GM21515 (cell line): Measurements from ENCODE around the gene MED7.
"Not testable (repeated sequence)": the region's sequence is repeated elsewhere in the genome, so short reads cannot be mapped to it uniquely, and the experiment has no call there.

ENCODE experiments used
- ATAC-seq: cut with Tn5 transposase; IDR thresholded peaks from one replicate; pipeline ENCODE4 v1.9.1; 2021; ENCODE audit not compliant: unreplicated experiment

The MED7 gene, protein sequence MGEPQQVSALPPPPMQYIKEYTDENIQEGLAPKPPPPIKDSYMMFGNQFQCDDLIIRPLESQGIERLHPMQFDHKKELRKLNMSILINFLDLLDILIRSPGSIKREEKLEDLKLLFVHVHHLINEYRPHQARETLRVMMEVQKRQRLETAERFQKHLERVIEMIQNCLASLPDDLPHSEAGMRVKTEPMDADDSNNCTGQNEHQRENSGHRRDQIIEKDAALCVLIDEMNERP

DNA sequence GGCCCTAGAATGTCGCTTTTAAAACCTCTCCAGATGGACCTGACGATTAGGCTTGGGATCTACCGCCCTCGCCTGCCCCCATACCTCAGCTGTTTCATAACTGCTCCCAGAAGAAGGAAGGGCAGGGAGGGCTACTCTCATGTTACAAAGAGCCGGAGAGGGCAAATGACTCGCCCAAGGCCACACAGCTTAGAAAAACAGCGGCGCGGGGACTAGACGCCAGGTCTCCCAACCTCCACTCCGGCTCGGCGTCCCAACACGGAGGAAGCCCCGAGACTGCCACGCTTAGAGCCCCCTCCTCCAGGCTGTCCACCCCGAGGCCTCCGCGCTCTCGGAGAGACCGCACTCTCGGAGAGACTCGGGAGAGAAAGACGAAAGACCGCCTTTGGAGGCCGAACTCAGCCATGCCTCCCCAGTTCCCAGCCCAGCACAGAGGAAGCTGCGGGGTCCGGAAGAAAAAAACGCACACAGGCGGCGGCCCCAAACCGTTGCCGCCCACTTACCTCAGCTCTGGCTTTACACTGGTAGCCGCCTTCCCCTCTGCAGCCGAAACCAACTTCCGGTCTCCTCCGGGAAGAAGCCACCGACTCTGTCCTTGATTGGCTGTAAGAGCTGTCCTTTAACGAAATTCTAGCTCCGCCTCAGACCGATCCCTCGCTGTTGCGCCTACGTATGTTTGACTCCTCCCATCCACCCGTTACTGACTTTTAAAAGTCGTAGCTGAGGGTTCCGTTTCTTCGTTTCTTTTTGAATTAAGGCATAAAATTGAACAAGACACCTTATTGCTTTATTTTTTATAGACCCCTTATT, at the start of gene MED7:
MED7 (minus strand) TSS at position 549 of the 810 bp plus-strand sequence. CDS start 3,434 bp downstream, outside the sequence.
- peak; percentile 100 for ATAC-seq

DNA sequence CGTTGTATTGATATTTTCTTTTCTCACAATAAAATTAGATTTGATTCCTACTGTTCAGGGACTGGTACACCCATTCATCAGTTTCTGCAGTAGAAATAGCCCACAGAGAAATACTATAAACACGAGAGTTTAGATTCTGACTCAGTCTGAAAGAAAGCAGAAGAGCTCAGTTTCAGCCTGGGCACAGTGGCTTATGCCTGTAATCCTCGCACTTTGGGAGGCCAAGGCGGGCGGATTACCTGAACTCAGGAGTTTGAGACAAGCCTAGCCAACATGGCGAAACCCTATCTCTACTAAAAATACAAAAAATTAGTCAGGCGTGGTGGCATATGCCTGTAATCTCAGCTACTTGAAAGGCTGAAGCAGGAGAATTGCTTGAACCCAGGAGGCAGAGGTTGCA, 46.6 kb upstream of the MED7 start:
- no peak for ATAC-seq

DNA sequence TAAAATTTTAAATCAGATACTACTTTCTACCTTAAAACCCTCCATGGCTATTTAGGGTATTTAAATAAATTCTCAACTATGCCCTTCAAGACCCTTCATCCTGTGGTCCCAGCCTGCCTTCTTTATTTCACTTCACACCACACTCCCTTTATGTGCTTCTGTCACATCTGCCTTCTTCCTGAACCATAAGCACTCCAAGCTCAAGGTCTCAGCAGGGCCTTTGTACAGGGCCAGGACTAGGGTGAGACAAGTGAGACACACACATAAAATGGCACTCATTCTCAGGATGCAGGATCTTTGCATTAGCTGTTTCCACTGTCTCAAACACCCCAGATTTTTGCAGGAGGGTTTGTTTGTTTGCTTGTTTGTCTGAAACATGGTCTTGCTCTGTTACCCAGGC, 45.6 kb upstream of the MED7 start:
- no peak for ATAC-seq

DNA sequence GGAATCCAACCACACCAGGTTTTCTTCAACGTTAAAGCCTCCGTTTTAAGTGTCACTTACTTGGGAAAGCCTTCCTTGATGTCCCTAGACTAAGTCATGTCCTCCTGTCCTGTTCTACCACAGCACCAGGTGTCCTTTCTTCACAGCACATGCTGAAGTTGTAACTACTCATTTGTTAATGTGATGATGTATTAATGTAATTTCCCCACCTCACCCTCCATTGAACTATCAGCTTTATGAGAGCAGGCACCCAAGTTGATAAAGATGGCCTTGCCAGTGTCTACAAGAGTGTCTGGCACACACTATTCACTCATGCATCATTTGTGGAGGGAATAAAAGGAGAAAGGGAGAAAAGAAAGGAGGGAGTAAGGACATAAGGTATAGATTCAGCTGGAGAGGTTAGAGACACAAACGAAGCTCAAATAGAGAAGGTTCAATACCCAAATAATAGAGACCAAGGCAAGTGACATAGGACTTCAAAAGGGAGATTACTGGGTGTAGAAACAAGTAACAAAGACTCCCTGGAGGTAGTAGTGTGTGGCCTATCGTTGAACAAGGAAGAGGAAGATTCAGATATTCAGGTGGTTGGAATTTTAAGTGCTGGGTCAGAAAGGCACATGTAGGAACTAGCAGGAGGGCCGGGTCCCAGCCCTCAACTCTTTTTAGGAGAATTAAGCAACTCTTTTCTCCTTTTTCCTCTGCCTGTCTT, 44.5 kb upstream of the MED7 start:
- ATAC-seq = no peak

DNA sequence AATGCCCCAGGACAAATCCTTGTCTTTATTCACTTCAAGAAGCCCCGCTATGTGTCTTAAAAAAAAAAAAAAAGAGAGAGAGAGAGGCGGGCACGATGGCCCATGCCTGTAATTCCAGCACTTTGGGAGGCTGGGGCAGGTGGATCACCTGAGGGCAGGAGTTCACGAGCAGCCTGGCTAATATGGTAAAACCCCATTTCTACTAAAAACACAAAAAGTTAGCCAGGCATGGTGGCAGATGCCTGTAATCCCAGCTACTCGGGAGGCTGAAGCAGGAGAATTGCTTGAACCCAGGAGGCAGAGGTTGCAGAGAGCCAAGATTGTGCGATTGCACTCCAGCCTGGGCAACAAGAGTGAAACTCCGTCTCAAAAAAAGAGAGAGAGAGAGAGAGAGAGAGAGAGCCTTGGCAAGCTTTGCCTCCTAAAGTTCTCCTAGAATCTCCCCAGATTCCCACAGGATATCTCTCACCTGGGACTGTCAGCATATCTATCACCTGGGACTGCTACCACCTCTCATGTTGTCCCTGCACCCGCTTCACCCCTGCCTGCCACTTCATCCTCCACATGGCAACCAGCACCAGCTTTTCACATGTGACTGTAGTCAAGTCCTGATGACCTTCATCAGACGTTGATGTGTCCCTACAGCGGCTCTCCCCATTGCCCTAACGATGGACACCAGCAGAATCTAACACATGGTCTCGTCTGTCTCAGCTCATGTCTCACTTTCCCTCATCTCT, 43.8 kb upstream of the MED7 start:
- ATAC-seq = no peak

DNA sequence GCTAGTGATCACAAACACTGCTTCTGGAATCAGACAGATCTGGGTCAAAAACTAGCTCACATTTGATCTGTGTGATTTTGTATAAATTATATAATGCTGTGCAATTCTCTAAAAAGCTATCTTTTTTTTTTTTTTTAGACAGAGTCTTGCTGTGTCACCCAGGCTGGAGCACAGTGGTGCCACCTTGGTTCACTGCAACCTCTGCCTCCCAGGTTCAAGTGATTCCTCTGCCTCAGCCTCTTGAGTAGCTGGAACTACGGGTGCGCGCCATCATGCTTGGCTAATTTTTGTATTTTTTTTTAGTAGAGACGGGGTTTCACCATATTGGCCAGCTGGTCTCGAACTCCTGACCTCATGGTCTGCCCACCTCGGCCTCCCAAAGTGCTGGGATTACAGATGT, 42.5 kb upstream of the MED7 start:
- not testable (repeated sequence) for ATAC-seq

DNA sequence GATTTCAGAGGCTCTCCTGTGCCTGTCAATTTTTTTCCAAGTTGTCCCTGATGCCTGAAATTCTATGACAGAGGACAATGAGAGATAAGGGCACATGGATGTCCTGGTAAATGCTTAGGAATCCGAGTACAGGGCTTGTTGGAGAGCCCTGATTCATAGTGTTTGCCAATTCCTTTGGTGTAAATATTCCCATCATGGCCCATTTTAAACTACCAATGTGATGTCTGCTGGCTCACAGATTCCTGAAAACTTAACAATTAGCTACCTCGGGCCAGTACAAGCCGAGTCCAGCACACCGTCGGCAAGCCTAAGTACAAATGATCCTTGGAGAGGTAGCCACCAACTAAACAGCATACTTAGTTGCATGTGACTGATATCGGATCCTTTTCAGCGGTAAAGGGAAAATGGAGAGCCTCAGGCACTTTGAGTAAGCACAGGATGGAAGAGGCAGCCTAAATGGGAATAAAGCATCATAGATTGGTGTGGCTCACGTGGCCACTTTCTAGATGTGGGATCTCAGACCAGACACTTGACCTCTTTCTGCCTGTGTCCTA, 41.5 kb upstream of the MED7 start:
- ATAC-seq = no peak

DNA sequence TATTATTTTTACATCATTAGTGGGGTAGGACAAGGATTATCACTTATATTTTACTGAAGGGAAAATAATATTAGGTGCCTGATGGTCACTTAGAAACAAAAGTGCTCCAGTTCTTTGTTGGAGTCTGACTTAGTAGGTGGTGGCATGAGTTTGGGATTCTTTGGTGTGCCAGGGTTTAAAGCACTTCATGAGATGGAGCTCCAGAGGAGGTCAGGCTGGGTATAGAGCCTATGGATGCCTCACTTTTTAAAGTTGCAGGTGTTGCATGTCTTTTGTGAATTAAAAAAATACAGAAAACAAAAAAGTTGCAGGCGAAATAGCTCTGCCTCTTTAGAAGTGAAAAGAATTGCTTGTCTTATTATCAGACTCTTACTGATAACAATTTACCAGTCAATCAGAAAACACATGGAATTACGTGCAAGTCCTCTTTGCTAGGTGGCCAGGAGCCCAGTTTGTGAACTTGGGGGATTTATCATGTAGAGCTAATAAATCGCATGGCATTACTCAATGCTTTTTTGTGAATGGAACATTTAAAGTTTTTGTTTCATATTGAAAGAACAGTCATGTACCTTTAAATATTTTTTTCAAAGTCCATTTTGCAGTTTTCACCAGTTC, 39.6 kb upstream of the MED7 start:
- no peak for ATAC-seq

DNA sequence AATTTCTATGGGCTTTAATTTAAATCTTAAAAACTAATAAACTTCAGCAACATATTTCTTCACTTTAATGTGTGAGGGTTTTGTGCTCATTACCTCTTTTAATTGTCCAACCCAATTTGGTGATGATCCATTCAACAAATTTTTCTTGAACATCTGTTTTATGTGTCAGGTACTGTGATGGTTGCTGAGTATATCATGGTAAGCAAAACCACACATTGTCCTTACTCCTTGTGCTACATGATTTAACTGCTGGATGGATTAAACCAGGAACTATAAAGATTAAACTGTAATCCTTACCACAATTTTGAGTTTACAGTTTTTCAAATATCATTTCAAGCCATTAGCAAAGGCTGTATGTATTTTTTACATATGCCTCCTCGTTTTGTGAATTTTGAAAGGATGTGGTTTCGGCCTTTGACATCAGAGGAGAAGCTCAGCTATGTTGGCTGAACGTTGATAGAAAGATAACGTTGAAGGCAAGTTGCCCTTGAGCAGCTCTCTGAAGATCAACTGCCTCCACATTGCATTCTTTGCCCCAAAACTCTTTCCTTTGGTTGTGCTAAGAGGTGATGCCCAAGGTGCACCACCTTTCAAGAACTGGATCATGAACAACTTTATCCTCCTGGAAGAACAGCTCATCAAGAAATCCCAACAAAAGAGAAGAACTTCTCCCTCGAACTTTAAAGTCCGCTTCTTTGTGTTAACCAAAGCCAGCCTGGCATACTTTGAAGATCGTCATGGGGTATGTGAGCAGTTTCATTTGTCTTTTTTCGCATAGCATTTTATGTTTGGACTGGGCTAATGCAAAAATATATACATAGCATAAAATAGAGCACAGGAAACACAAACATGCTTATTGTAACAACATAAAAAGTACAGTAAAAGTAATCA, 38.0 kb upstream of the MED7 start, which contains the start of gene ITK:
ITK (plus strand) TSS at position 467 of the 891 bp plus-strand sequence; CDS start at position 605, 138 bp downstream.
- no peak for ATAC-seq

DNA sequence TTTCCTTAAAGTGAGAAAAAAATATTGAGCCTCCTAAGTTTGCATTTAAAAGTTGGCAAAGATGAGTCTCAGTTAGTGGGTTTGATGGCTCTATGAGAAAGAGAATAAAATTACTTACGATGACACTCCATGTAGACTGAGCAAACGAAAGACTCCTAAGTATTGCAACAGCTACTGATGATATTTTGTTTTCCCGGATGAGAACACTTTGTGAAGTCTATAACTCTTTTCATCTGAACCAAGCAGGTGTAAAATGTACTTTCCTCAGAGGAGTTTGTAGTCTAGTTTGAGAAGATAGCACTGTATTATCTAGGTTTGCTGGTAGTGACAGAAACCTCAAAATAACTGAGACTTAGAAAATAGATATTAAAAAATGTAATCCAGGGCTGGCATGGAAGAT, 36.3 kb upstream of the MED7 start:
- no peak for ATAC-seq

DNA sequence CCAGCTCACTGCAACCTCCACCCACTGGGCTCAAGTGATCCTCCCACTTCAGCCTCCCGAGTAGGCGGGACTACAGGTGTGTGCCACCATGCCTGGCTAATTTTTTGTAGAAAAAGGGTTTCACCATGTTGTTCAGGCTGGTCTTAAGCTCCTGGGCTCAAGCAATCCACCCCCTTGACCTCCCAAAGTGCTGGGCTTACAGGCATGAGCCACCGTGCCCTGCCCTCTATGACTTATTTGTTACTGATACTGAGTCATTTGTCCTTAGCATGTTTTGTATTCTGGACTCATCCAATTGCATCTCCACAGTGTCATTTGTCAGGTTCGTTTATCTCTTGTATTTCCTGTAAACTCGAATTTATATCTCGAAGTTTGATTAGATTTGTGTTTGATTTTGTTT, 35.3 kb upstream of the MED7 start:
- no peak for ATAC-seq

DNA sequence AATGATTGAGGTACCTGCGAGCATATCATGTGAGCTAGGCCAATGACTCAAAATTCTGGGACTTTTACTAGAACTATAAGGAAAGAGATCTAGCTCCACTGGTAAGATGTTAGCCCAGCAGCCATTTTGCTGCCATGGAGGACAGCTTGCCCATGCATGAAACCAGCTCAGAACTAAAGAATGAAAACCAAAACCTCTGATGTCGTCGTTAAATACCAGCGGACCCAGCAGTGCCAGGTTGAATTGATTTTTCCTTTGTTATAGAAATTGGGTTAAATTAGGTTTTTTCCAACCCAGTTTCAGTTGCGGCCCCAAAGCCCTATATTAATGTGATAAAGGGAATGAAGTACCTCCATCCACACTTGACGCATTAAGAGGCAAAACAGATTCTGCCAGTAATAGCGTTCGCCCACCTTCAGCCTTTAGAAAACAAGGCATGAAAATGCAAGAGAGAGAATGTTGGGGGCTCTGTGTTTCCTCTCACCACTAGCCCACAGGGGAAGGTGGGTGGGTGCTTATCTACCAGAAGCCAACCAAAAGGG, 32.5 kb upstream of the MED7 start:
- ATAC-seq = no peak

DNA sequence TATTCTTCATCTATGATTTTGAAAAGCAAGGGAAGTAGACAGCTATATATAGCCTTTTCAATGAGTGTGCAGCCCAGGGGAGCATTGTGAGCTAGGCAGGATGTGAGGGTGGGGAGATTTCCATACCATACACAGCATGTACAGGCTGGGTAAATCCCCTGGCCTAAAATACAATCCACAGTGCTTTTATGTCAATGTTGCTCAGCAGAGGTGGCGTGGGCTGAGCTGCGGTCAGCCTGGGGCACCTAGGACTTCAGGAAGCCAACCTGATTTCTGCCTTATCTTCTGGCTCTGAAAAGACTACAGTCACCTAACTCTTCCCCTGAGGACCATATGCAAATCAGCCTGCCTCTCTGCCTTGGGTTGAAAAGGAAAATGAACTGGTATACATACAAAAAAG, 29.7 kb upstream of the MED7 start:
- ATAC-seq = peak; percentile 98

DNA sequence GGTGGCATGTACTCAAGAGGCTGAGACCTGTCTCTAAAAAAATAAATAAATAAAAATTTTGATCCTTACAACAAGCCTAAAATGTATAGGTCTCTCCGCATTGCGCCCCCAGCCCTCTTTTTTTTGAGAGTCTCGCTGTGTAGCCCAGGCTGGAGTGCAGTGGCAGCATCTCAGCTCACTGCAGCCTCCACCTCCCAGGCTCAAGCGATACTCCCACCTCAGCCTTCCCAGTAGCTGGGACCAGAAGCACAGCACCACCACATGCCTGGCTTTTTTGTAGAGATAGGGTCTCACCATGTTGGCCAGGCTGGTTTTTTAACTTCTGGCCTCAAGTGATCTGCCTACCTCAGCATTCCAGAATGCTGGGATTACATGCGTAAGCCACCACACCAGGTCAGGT, 25.6 kb upstream of the MED7 start:
- ATAC-seq = no peak

DNA sequence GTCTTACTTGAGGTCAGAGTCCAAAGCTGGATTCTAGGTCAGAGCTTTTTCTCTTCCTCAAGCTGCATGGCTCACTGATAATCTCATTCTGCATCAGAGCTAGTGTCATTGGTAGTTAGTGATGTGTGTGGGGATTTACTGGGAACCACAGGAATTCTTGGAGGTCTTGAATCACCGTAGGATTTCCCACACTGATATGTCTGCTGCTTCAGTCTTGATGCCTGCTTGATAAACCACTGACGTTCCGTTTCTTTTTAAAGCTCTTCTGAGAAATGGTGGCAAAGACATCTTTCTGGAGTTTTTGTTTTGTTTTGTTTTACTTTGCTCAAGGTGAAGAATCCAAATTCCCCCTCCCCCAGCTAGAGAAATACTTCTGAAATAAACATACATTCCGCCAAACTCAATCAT, 24.6 kb upstream of the MED7 start:
- no peak for ATAC-seq

DNA sequence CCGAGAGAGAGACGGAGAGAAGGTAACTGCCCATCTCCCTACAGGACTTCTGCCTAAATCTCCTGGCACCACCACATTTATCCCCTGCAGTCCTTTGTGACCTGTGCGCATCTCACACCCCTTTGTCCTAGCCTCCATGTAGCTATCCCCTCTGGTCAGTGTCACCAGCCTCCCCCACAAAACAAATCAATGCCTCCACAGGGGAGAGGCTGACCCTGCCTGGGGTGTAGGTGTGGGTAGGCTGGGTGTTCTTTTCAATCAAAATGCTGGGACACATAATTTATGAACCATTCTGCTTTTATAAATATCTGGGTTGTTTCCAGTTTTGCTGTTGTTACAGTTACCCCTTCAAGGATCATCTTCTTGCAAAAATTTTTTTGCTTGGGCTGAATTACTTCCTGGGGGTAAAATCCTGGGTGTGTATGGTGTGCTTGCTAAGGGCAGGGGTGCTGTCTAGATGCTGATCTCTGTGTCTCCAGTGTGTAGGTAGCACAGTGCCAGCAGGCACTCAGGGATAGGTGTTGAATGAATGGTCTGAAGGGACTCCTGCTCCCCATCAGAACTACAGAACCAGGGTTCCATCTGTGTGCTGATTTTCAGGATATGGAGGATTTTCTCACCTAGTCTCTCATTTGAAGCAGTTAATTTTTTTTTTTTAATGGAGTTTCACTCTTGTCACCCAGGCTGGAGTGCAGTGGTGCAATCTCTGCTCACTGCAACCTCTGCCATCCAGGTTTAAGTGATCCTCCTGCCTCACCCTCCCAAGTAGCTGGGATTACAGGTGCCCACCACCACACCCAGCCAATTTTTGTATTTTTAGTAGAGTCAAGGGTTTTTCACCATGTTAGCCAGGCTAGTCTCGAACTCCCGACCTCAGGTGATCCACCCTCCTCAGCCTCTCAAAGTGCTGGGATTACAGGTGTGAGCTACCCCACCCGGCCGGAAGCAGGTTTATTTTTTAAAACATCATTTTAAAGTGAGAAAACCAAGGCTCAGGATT, 23.8 kb upstream of the MED7 start, which contains the start of gene GARIN3:
GARIN3 (minus strand) TSS at position 51 of the 1,000 bp plus-strand sequence. CDS start 96 bp downstream, outside the sequence.
- ATAC-seq = no peak

DNA sequence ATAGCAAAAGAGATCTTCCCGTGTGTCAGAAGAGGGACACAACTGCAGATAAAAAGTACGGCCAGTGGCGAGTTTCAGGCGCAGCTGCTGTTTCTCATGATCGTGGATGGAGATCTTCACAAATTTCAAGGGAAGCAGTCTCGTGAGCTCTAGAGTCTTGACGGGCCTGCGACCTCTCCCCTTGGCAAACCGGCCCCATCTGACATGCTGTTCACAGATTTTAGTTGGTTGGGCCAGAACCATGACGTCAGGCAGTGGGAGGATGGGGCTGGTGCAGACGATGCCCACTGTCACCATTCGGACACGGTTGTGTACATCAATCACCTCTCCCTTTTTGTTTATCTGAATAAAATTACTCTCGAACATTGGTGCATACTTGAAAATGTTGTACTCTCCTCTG, 23.0 kb upstream of the MED7 start:
- no peak for ATAC-seq

DNA sequence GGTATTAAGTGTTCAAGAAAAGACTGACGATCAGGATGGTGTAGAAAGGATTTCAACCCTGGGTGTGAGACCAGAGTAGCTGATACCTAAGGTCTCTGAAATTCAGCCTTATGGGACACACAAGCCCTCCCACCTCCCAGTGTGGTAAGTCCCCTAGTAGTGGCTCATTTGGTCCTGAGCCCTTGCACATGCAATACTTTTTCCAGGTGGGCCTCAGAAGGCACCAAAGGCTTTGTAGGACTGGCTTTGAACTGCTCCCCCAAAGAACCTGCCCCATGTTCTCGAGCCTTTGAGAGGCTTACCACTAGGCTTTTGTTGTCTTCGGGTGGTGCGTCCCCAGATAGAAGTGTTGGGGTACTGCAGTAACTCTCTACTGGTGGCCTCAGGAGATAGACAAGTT, 22.6 kb upstream of the MED7 start:
- ATAC-seq = no peak
